Measurements from ENCODE around the gene NSFL1C.

Gene NSFL1C

GRCh38 chr20:1473246-1474220 lies 6.9 kb upstream of the NSFL1C start:
- Histone ChIP-seq H3K27me3 (ENCODE audit: control insufficient read depth, low read length) (no peaks in the 10 kb centered on the region), H3F3A (ENCODE audit: control insufficient read depth, insufficient read depth) (no peaks in the 10 kb centered on the region; the same call in 1 of the 2 replicates), H3K36me3 (ENCODE audit: control insufficient read depth, low read length) (no peaks in the 10 kb centered on the region), H3K9me2 (replicated peaks; ENCODE audit: control insufficient read depth, low read length) (no peaks in the 10 kb centered on the region), H3K4me1 (ENCODE audit: control insufficient read depth, low read length) (peaks cover 32% of the 10 kb centered on the region), H3K4me2 (ENCODE audit: low read length) (peak overlapping the region; percentile 40), H3K27ac (ENCODE audit: low read depth, low read length) (peak overlapping the region; percentile 56), H4K20me1 (ENCODE audit: control insufficient read depth, insufficient read depth, low read depth, low read length) (no peaks in the 10 kb centered on the region), H3K9me3 (ENCODE audit: control insufficient read depth, insufficient read depth, low read length) (no peaks in the 10 kb centered on the region), H3K79me2 (ENCODE audit: control insufficient read depth, low read length) (no peaks in the 10 kb centered on the region), H3K4me3 (ENCODE audit: low read length) (no peak overlapping the region)
- TF ChIP-seq EZH2phosphoT487 (IDR thresholded peaks at IDR 0.05; ENCODE audit: borderline replicate concordance, low read length) (no peak), CTCF (IDR thresholded peaks at IDR 0.05; ENCODE audit: low read depth, low read length, poor library complexity, severe bottlenecking) (no peak)

- H3K4me2 ChIP-seq (ENCODE audit: low read length): peak overlapping the region; percentile 40
- H3F3A ChIP-seq (ENCODE audit: control insufficient read depth, insufficient read depth): no peaks in the 10 kb centered on the region; the same call in 1 of the 2 replicates
- H3K4me1 ChIP-seq (ENCODE audit: control insufficient read depth, low read length): peaks cover 37% of the 10 kb centered on the region
- peak overlapping the region; percentile 56 for H3K27ac ChIP-seq (ENCODE audit: low read depth, low read length)
- H3K9me2 ChIP-seq (replicated peaks; ENCODE audit: control insufficient read depth, low read length): no peaks in the 10 kb centered on the region
- TF ChIP-seq CTCF (IDR thresholded peaks at IDR 0.05; ENCODE audit: low read depth, low read length, poor library complexity, severe bottlenecking) (no peak), EZH2phosphoT487 (IDR thresholded peaks at IDR 0.05; ENCODE audit: borderline replicate concordance, low read length) (no peak)
- H3K27me3 ChIP-seq (ENCODE audit: control insufficient read depth, low read length): no peaks in the 10 kb centered on the region
- H3K4me3 ChIP-seq (ENCODE audit: low read length): peak overlapping the region; percentile 21; the same call in 1 of the 2 replicates
- no peaks in the 10 kb centered on the region for H4K20me1 ChIP-seq (ENCODE audit: control insufficient read depth, insufficient read depth, low read depth, low read length)
- no peaks in the 10 kb centered on the region for H3K79me2 ChIP-seq (ENCODE audit: control insufficient read depth, low read length)
- H3K36me3 ChIP-seq (ENCODE audit: control insufficient read depth, low read length): no peaks in the 10 kb centered on the region
- H3K9me3 ChIP-seq (ENCODE audit: control insufficient read depth, insufficient read depth, low read length): no peaks in the 10 kb centered on the region
Observed at GRCh38 chr20:1472556-1473245, 6.1 kb upstream of the NSFL1C start.

GRCh38 chr20:1471242-1471641 lies 4.6 kb upstream of the NSFL1C start:
- H3K4me2 ChIP-seq (ENCODE audit: low read length): no peak overlapping the region
- peaks cover 2% of the 10 kb centered on the region for H3K79me2 ChIP-seq (ENCODE audit: control insufficient read depth, low read length)
- H3K27ac ChIP-seq (ENCODE audit: low read depth, low read length): no peak overlapping the region
- peaks cover 45% of the 10 kb centered on the region for H3K4me1 ChIP-seq (ENCODE audit: control insufficient read depth, low read length)
- H4K20me1 ChIP-seq (ENCODE audit: control insufficient read depth, insufficient read depth, low read depth, low read length): no peaks in the 10 kb centered on the region
- H3F3A ChIP-seq (ENCODE audit: control insufficient read depth, insufficient read depth): peaks cover 2% of the 10 kb centered on the region; the same call in 1 of the 2 replicates
- no peaks in the 10 kb centered on the region for H3K9me3 ChIP-seq (ENCODE audit: control insufficient read depth, insufficient read depth, low read length)
- H3K27me3 ChIP-seq (ENCODE audit: control insufficient read depth, low read length): no peaks in the 10 kb centered on the region
- no peak overlapping the region for H3K4me3 ChIP-seq (ENCODE audit: low read length)
- no peak for TF ChIP-seq CTCF (IDR thresholded peaks at IDR 0.05; ENCODE audit: low read depth, low read length, poor library complexity, severe bottlenecking)
- no peak for TF ChIP-seq EZH2phosphoT487 (IDR thresholded peaks at IDR 0.05; ENCODE audit: borderline replicate concordance, low read length)
- H3K9me2 ChIP-seq (replicated peaks; ENCODE audit: control insufficient read depth, low read length): no peaks in the 10 kb centered on the region
- H3K36me3 ChIP-seq (ENCODE audit: control insufficient read depth, low read length): peaks cover 3% of the 10 kb centered on the region; the same call in 1 of the 2 replicates

Data from DOHH2 (cell line).